HG03442 (cell line): ENCODE measurements around the gene CD4.

Source experiments
- ATAC-seq: cut with Tn5 transposase; IDR thresholded peaks from one replicate; pipeline ENCODE4 v1.9.1; 2021; ENCODE audit warnings: mild to moderate bottlenecking, moderate library complexity; ENCODE audit not compliant: unreplicated experiment

The CD4 gene

GRCh38 chr12:6810758-6811157 is 21.4 kb downstream of the CD4 start:
- ATAC-seq = no peak

- ATAC-seq = no peak
Observed at GRCh38 chr12:6813363-6813762, 24.0 kb downstream of the CD4 start.

- no peak for ATAC-seq
Observed at GRCh38 chr12:6816598-6816997, 27.3 kb downstream of the CD4 start.

- no peak for ATAC-seq
Observed at GRCh38 chr12:6817098-6817497, 27.8 kb downstream of the CD4 start.

GRCh38 chr12:6817662-6818157 is 28.4 kb downstream of the CD4 start:
- ATAC-seq = no peak

- no peak for ATAC-seq
Observed at GRCh38 chr12:6818222-6818621, 28.9 kb downstream of the CD4 start.

GRCh38 chr12:6818645-6819044 is 29.3 kb downstream of the CD4 start:
- no peak for ATAC-seq

GRCh38 chr12:6819106-6820030 is 30.0 kb downstream of the CD4 start:
- no peak for ATAC-seq

- no peak for ATAC-seq
Observed at GRCh38 chr12:6820166-6820565, 30.8 kb downstream of the CD4 start.

GRCh38 chr12:6821591-6822425 is 32.5 kb downstream of the CD4 start, which contains the start of gene GPR162:
Gene GPR162 (plus strand): TSS chr12:6821821. CDS start chr12:6823899, 2,078 bp downstream.
- ATAC-seq = no peak

- no peak for ATAC-seq
Observed at GRCh38 chr12:6822426-6823135, 33.3 kb downstream of the CD4 start.

- ATAC-seq = no peak
Observed at GRCh38 chr12:6823182-6824084, 34.1 kb downstream of the CD4 start.

- no peak for ATAC-seq
Observed at GRCh38 chr12:6824085-6824775, 34.9 kb downstream of the CD4 start.

GRCh38 chr12:6824901-6825381 is 35.6 kb downstream of the CD4 start:
- no peak for ATAC-seq

GRCh38 chr12:6825398-6826124 is 36.2 kb downstream of the CD4 start:
- ATAC-seq = no peak

- no peak for ATAC-seq
Observed at GRCh38 chr12:6826125-6826733, 36.9 kb downstream of the CD4 start.

- ATAC-seq = no peak
Observed at GRCh38 chr12:6826734-6827436, 37.6 kb downstream of the CD4 start.
